Caki2 (cell line): Measurements from ENCODE around the gene WWOX. TPM values are rescaled to one million over a fixed set of nuclear protein-coding genes. Genes with fewer than 3 reads are reported as not detected.

Source experiments
- DNase-seq: peaks from one replicate; pipeline ENCODE4 v3.0.0-alpha.2; 2015; ENCODE audit warnings: low read depth
- in situ Hi-C: cut with HindIII; loops from 2 replicates; pipeline ENCODE4 v1.10.0; 2016; ENCODE audit warnings: low sequenced_read_pairs, low pct_unique_long_range_greater_than_20kb, mixed read lengths
- total RNA-seq: library from RNA; depleted of rRNA; stranded (reverse); fragments of >200 nt; shearing (Covaris generic); gene quantifications from 2 replicates; pipeline ENCODE4 v1.2.3, GENCODE V29; 2014; ENCODE audit warnings: low replicate concordance

Gene WWOX
- total RNA-seq, 1 experiment from 2014 or later = 15.1 TPM

- in situ Hi-C loops = no loop called here
Observed at GRCh38 chr16:78563905-78564304, 464.5 kb downstream of the WWOX start.

GRCh38 chr16:78566397-78567073 is 467.1 kb downstream of the WWOX start:
- DNase-seq = no peak
- in situ Hi-C loops = no loop called here

More at GRCh38 chr16:78563905-78564304, 464.5 kb downstream of the WWOX start:
- no peak for DNase-seq

GRCh38 chr16:78570399-78571141 is 471.1 kb downstream of the WWOX start:
- in situ Hi-C loops = no loop called here

GRCh38 chr16:78571434-78571833 is 472.0 kb downstream of the WWOX start:
- no peak for DNase-seq
- in situ Hi-C loops = no loop called here

More at GRCh38 chr16:78570399-78571141, 471.1 kb downstream of the WWOX start:
- DNase-seq = no peak

- in situ Hi-C loops = no loop called here
Observed at GRCh38 chr16:78571898-78572358, 472.5 kb downstream of the WWOX start.

GRCh38 chr16:78574571-78574970 is 475.1 kb downstream of the WWOX start:
- in situ Hi-C loops = no loop called here
- DNase-seq = no peak

More at GRCh38 chr16:78571898-78572358, 472.5 kb downstream of the WWOX start:
- no peak for DNase-seq

GRCh38 chr16:78576941-78577340 is 477.5 kb downstream of the WWOX start:
- peak; percentile 11 for DNase-seq
- in situ Hi-C loops = no loop called here

GRCh38 chr16:78577630-78578029 is 478.2 kb downstream of the WWOX start:
- in situ Hi-C loops = no loop called here
- DNase-seq = no peak

- in situ Hi-C loops = no loop called here
- no peak for DNase-seq
Observed at GRCh38 chr16:78579020-78579419, 479.6 kb downstream of the WWOX start.

GRCh38 chr16:78583441-78583840 is 484.0 kb downstream of the WWOX start:
- DNase-seq = no peak
- in situ Hi-C loops = no loop called here

- in situ Hi-C loops = no loop called here
Observed at GRCh38 chr16:78584213-78584860, 484.9 kb downstream of the WWOX start.

GRCh38 chr16:78584991-78585390 is 485.5 kb downstream of the WWOX start:
- no peak for DNase-seq
- in situ Hi-C loops = no loop called here

More at GRCh38 chr16:78584213-78584860, 484.9 kb downstream of the WWOX start:
- DNase-seq = no peak

- in situ Hi-C loops = no loop called here
- no peak for DNase-seq
Observed at GRCh38 chr16:78589331-78589730, 489.9 kb downstream of the WWOX start.

GRCh38 chr16:78591682-78592103 is 492.2 kb downstream of the WWOX start:
- in situ Hi-C loops = no loop called here
- no peak for DNase-seq

- in situ Hi-C loops = no loop called here
- DNase-seq = no peak
Observed at GRCh38 chr16:78592111-78592510, 492.7 kb downstream of the WWOX start.

GRCh38 chr16:78593352-78593751 is 493.9 kb downstream of the WWOX start:
- in situ Hi-C loops = no loop called here
- no peak for DNase-seq

- no peak for DNase-seq
- in situ Hi-C loops = no loop called here
Observed at GRCh38 chr16:78594191-78594590, 494.7 kb downstream of the WWOX start.

GRCh38 chr16:78596348-78596995 is 497.0 kb downstream of the WWOX start:
- DNase-seq = no peak
- in situ Hi-C loops = no loop called here
